Esophagus squamous epithelium (tissue), 5 donors: ENCODE results near the gene SLC9A9. TPM values are rescaled to one million over a fixed set of nuclear protein-coding genes. Genes with fewer than 3 reads are reported as not detected.

Experiments used
- DNase-seq: peaks from one replicate; lab custom pipeline; 2025; lab: John Stamatoyannopoulos, UW
- H3K27ac ChIP-seq, 4 donors: fragments of 200-600 bp; sonication (generic); one replicate each; pipeline ENCODE4 v1.5.1; 2016 to 2019; ENCODE audit warnings: mild to moderate bottlenecking in 1 of 4
- H3K27me3 ChIP-seq, 4 donors: fragments of 200-600 bp; sonication (generic); 1 replicate in 3 of 4; 2 replicates in 1 of 4; pipeline versions ENCODE4 v1.5.1 to v1.6.0; 2017 to 2021; ENCODE audit warnings: antibody characterized with exemption in 1 of 4
- H3K36me3 ChIP-seq, 3 donors: fragments of 200-600 bp; sonication (generic); one replicate each; pipeline ENCODE4 v1.5.1; 2016 to 2019
- H3K4me1 ChIP-seq, 3 donors: fragments of 200-600 bp; sonication (generic); one replicate each; pipeline ENCODE4 v1.5.1; 2017 to 2019
- H3K4me3 ChIP-seq, 4 donors: fragments of 200-600 bp; sonication (generic); 1 replicate in 3 of 4; 2 replicates in 1 of 4; pipeline ENCODE4 v1.5.1; 2016 to 2019; ENCODE audit warnings: mild to moderate bottlenecking in 2 of 4, moderate library complexity in 1 of 4
- H3K9me3 ChIP-seq, 3 donors: fragments of 200-600 bp; sonication (generic); one replicate each; pipeline ENCODE4 v1.5.1; 2016 to 2019
- POLR2A ChIP-seq, 4 donors: fragments of 450-650 bp; IDR thresholded peaks; one replicate each; pipeline ENCODE4 v1.6.1; 2017; ENCODE audit warnings: antibody characterized with exemption in 4 of 4, mild to moderate bottlenecking in 4 of 4, moderate library complexity in 3 of 4
- WGBS, 2 donors: methylation state at CpG; one replicate each; pipeline ENCODE4 v1.1.5; 2018; 5-methylcytosine and 5-hydroxymethylcytosine counted together
- intact Hi-C: fragments of 100-400 bp; cut with DNase I; formaldehyde crosslinking; loops from one replicate; pipeline ENCODE4 v1.15.0; 2022
- total RNA-seq, 4 donors: library from RNA; depleted of rRNA; stranded (reverse); fragments of >200 nt; gene quantifications; one replicate each; pipeline ENCODE4 v1.1.0, GENCODE V29; 2016
- TF ChIP-seq, protein P1 (sequence below), 6 experiments: fragments of 450-650 bp in 4 of 6; fragments of 200-600 bp in 2 of 6; sonication (generic) in 2 of 6; IDR thresholded peaks; one replicate each; pipeline ENCODE4 v1.5.1; 2016 to 2019; ENCODE audit warnings: antibody characterized with exemption in 6 of 6, mild to moderate bottlenecking in 4 of 6, moderate library complexity in 4 of 6
- donor health status: DM: yes; HTN: yes; CAD: no.

The SLC9A9 gene
- total RNA-seq, 4 donors from 2014 or later, result 11.2 to 22.3 (median 18.9) TPM

DNA sequence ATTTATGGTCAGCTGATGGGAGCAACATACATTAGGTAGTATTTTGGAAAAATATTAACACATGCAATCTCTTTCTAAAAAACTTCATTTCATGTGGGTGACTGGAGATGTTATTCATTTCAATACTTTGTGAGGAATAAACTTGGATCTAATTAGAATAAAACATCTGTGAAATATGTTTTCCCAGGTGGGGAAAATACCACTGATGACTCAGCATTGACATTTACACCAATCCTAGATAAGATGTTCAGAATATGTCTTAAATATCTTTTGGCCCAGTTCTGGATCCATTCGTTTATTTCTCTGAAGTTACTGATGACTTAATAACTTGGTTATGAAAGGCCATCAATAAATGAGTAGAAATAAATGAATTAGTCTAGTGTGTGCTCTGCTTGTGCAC, 481.1 kb downstream of the SLC9A9 start:
- Histone ChIP-seq H3K36me3 (no peaks in the 10 kb centered on the region), H3K4me3 (no peak overlapping the region), H3K4me1 (no peaks in the 10 kb centered on the region), H3K9me3 (no peaks in the 10 kb centered on the region), H3K27ac (no peak overlapping the region), H3K27me3 (no peaks in the 10 kb centered on the region)
- no peak for TF ChIP-seq POLR2A (IDR thresholded peaks at IDR 0.05)
- TF ChIP-seq, protein P1, sequence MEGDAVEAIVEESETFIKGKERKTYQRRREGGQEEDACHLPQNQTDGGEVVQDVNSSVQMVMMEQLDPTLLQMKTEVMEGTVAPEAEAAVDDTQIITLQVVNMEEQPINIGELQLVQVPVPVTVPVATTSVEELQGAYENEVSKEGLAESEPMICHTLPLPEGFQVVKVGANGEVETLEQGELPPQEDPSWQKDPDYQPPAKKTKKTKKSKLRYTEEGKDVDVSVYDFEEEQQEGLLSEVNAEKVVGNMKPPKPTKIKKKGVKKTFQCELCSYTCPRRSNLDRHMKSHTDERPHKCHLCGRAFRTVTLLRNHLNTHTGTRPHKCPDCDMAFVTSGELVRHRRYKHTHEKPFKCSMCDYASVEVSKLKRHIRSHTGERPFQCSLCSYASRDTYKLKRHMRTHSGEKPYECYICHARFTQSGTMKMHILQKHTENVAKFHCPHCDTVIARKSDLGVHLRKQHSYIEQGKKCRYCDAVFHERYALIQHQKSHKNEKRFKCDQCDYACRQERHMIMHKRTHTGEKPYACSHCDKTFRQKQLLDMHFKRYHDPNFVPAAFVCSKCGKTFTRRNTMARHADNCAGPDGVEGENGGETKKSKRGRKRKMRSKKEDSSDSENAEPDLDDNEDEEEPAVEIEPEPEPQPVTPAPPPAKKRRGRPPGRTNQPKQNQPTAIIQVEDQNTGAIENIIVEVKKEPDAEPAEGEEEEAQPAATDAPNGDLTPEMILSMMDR (IDR thresholded peaks at IDR 0.05), result no peak
- intact Hi-C loops, result no loop called here
- 21 to 46% methylated on average over 1 of the region's 1 CpG for WGBS, 2 donors
- no peak for DNase-seq

GRCh38 chr3:143366672-143367071, 481.6 kb downstream of the SLC9A9 start:
- Histone ChIP-seq H3K27ac (no peak overlapping the region), H3K4me3 (no peak overlapping the region), H3K27me3 (no peaks in the 10 kb centered on the region), H3K4me1 (no peaks in the 10 kb centered on the region), H3K9me3 (no peaks in the 10 kb centered on the region), H3K36me3 (no peaks in the 10 kb centered on the region)
- TF ChIP-seq, protein P1 (IDR thresholded peaks at IDR 0.05), result no peak
- TF ChIP-seq POLR2A (IDR thresholded peaks at IDR 0.05), result no peak
- 76 to 92% methylated on average over 1 of the region's 1 CpG for WGBS, 2 donors
- DNase-seq, result no peak
- intact Hi-C loops, result no loop called here

- Histone ChIP-seq H3K4me1 (no peaks in the 10 kb centered on the region), H3K4me3 (no peak overlapping the region), H3K9me3 (no peaks in the 10 kb centered on the region), H3K36me3 (peaks cover 0 to 6% (median 0%) of the 10 kb centered on the region in 3 donors), H3K27ac (no peak overlapping the region), H3K27me3 (no peaks in the 10 kb centered on the region)
- WGBS, 2 donors, result 87 to 89% methylated on average over 1 of the region's 1 CpG
- DNase-seq, result no peak
- TF ChIP-seq, protein P1 (IDR thresholded peaks at IDR 0.05), result no peak
- TF ChIP-seq POLR2A (IDR thresholded peaks at IDR 0.05), result no peak
- intact Hi-C loops, result no loop called here
These were observed 484.3 kb downstream of the SLC9A9 start for GRCh38 chr3:143363949-143364348.

GRCh38 chr3:143363276-143363675, 485.0 kb downstream of the SLC9A9 start:
- Histone ChIP-seq H3K4me1 (peaks cover 0 to 2% (median 0%) of the 10 kb centered on the region in 3 donors), H3K36me3 (peaks cover 0 to 6% (median 0%) of the 10 kb centered on the region in 3 donors), H3K9me3 (no peaks in the 10 kb centered on the region), H3K27me3 (no peaks in the 10 kb centered on the region), H3K27ac (no peak overlapping the region), H3K4me3 (no peak overlapping the region)
- WGBS, 2 donors, result 48 to 58% methylated on average over 3 of the region's 3 CpGs
- TF ChIP-seq, protein P1 (IDR thresholded peaks at IDR 0.05), result no peak
- no peak for TF ChIP-seq POLR2A (IDR thresholded peaks at IDR 0.05)
- no peak for DNase-seq
- intact Hi-C loops, result no loop called here

DNA sequence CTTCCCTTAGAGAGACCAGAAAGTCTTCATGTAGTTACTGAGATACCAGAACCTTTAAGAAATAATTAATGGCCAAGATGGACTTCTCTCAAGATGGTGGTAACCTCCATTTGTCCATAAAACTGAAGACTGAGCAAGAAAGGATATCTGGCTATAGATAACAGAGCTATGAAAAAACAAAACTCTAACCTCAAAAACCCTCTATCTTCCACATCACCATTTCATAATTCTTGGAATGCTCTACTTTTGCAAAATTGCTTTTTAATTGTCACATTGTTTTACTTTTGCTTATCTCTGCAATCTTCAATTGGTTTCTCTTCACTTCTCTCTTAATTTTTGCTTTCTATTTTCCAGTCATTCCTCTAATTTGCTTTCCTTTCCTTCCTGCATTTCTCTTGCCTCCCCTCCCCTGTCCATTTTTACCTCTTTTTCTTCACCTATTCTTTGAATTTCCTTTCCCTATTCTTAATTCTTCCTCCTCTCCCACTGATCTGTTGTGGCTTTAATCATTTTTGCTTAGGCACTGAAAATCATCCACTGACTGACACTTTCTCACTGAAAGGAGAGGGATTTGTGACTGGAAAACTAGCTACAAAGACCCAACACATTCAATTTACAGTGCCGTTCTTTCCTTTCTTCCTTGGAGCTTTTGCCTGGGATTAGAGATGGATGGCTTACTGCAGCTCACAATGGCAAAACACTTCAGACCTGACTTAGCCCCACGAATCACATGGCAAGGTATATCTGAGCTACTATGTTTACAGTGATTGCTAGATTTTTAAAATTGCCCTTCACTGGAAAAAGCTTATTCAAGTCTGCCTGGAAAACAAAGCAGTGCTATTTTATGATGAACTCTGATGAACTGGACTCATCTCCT, 485.9 kb downstream of the SLC9A9 start:
- Histone ChIP-seq H3K27ac (no peak overlapping the region), H3K9me3 (no peaks in the 10 kb centered on the region), H3K36me3 (peaks cover 0 to 6% (median 0%) of the 10 kb centered on the region in 3 donors), H3K27me3 (no peaks in the 10 kb centered on the region), H3K4me3 (no peak overlapping the region), H3K4me1 (peaks cover 0 to 3% (median 0%) of the 10 kb centered on the region in 3 donors)
- WGBS, 2 donors, result 82 to 92% methylated on average over 2 of the region's 2 CpGs
- DNase-seq, result no peak
- intact Hi-C loops, result no loop called here
- TF ChIP-seq POLR2A (IDR thresholded peaks at IDR 0.05), result no peak
- TF ChIP-seq, protein P1 (IDR thresholded peaks at IDR 0.05), result no peak
